22Rv1 (cell line): ENCODE results near the gene APOBEC3H.

Source experiments
- H3K27ac ChIP-seq: fragments of 450-650 bp; 2 replicates; pipeline ENCODE4 v1.5.1; 2017
- ZFX ChIP-seq: fragments of 450-650 bp; IDR thresholded peaks from 2 replicates; pipeline ENCODE4 v1.6.1; 2017; ENCODE audit warnings: antibody characterized with exemption, borderline replicate concordance
- TF ChIP-seq, protein P1 (sequence below): fragments of 450-650 bp; IDR thresholded peaks from 2 replicates; pipeline ENCODE4 v1.5.1; 2017; ENCODE audit warnings: mild to moderate bottlenecking

Gene APOBEC3H

DNA sequence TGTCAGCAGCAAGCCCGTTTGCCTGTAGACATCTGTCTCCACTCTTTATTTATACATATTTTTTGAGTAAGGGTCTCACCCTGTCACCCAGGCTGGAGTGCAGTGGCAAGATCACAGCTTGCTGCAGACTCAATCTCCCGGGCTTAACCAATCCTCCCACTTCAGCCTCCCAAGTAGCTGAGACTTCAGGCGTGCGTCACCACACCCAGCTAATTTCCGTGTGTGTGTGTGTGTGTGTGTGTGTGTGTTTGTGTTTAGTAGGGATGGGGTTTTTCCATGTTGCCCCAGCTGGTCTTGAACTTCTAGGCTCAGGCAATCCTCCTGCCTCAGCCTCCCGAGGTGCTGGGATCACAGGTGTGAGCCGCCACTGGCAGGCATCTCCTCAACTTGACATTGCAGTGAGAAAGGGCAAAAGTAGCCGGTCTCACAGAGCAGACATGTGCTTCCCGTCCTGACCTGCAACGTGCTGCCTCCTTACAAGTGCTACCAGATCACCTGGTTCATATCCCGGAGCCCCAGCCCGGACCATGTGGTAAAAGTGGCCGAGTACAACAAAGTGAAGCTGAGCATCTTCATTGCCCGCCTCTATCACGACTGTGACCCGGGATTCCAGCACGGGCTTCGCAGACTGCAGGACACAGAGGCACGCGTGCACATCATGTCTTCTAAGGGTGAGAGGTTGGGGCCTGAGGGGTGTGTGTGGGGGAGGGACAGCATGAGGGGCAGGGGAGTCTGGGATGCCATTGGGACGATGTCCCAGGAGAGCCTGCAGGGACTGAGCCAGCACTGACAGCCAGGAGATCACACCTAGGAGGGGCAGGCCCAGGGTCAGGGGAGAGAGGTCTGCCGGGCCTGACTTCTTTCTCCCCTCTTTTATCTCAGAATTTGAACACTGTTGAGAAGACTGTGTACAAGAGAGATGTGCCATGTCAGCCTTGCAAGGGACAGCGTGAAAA lies 5.6 kb upstream of the APOBEC3H start:
- H3K27ac ChIP-seq, result no peak overlapping the region
- TF ChIP-seq, protein P1, sequence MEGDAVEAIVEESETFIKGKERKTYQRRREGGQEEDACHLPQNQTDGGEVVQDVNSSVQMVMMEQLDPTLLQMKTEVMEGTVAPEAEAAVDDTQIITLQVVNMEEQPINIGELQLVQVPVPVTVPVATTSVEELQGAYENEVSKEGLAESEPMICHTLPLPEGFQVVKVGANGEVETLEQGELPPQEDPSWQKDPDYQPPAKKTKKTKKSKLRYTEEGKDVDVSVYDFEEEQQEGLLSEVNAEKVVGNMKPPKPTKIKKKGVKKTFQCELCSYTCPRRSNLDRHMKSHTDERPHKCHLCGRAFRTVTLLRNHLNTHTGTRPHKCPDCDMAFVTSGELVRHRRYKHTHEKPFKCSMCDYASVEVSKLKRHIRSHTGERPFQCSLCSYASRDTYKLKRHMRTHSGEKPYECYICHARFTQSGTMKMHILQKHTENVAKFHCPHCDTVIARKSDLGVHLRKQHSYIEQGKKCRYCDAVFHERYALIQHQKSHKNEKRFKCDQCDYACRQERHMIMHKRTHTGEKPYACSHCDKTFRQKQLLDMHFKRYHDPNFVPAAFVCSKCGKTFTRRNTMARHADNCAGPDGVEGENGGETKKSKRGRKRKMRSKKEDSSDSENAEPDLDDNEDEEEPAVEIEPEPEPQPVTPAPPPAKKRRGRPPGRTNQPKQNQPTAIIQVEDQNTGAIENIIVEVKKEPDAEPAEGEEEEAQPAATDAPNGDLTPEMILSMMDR, result no peak
- no peak for TF ChIP-seq ZFX

DNA sequence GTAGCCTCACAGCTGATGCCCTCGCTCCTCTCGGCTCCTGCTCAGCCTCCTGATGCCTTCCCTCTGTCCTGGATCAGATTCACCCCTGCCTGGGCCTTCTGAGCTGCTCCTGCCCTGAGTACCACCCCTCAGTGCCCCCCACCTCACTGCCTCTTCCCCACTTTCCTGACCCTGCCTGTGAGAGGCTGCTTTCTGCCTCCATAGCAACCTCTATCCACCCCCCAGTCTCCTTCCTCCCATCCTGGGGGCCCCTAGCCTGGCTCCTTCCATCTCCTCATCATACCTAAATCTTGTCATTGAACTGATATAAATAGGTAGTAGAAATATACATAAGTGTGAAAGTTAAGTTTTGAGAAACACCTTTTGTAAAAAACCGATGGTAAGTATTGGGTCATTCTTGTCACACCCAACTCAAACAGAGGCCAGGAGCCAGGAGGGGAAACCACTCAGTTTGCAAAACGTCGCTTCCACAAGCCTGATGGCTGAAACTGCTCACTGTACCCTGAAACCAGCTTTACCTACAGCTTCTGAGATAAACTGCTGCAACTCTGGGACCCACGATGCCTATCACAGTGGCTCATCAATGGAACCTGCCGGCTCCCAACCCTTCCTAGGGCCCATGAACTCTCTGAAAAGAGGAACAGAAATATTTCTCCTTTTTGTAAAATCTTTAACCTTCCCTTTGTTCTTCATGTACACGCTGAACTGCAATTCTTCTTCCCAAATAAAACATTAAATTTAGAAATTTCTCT lies 4.8 kb upstream of the APOBEC3H start:
- TF ChIP-seq ZFX, result no peak
- TF ChIP-seq, protein P1, result no peak
- no peak overlapping the region for H3K27ac ChIP-seq

DNA sequence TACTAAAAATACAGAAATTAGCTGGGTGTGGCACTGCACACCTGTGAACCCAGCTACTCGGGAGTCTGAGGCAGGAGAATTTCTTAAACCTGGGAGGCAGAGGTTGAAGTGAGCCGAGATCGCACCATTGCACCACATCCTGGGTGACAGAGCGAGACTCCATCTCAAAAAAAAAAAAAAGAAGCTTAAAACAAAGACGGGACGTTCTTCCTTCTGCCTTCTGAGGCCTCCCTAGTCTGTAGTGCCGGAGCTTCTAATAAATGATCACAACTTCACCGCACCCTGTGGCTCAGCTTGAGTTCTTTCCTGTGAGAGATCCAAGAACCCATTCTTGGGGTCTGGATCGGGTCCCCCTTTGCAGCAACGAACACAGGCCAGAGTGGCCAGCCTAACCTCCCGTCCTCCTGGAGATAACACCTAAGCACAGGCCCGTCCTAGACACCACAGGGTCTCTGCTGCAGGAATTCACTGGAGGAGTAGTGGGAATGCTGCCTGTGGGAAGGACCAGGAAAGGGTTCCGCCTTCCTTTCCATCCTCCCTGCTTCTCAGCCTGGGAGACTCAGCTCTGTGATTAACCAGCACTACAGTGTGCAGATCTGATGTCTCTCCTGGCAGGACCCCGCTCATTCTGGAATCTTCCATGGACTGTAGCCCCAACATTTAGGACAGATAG lies 2.2 kb upstream of the APOBEC3H start:
- TF ChIP-seq, protein P1, result no peak
- TF ChIP-seq ZFX, result no peak
- H3K27ac ChIP-seq, result no peak overlapping the region

DNA sequence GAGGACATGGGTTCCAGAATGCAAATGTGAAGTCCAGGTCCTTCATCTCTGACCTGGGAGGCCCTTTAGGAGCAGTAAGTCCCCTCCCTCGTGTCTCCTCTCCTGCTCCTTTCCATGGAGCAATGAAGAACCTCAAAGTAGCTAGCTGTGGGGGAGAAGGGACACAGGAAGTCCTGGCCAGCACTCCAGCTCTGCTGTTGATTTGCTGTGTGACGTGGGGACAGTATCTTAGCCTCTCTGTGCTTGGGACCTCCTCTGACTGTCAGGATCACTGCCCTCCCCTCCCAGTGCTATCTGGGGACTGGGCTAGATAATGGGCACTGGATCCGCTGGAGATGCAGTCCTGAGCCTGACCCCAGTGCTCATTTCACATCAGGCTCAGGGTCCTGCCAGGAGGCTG lies 1.1 kb upstream of the APOBEC3H start:
- TF ChIP-seq ZFX, result no peak
- TF ChIP-seq, protein P1, result no peak
- H3K27ac ChIP-seq, result no peak overlapping the region

DNA sequence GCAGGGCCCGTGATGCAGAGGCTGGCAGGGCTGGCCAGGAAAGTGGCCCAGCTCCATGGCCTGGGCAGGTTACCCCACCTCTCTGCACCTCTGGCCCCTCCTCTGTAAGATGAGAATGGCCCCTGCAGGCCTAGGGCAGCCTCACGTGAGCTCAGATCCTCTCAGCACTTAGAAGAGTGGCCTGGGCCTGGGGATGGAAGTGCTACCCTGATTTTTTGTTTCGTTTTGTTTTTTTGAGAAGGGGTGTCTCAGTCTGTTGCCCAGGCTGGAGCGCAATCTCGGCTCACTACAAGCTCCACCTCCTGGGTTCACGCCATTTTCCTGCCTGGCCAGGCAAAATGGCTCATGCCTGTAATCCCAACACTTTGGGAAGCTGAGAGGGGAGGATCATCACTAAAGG lies 982 bp downstream of the APOBEC3H start:
- no peak overlapping the region for H3K27ac ChIP-seq
- TF ChIP-seq ZFX, result no peak
- TF ChIP-seq, protein P1, result no peak

GRCh38 chr22:39098576-39098975 lies 1.5 kb downstream of the APOBEC3H start:
- TF ChIP-seq, protein P1, result no peak
- TF ChIP-seq ZFX, result no peak
- H3K27ac ChIP-seq, result no peak overlapping the region
